ENCODE data around the gene AREL1.

DNA sequence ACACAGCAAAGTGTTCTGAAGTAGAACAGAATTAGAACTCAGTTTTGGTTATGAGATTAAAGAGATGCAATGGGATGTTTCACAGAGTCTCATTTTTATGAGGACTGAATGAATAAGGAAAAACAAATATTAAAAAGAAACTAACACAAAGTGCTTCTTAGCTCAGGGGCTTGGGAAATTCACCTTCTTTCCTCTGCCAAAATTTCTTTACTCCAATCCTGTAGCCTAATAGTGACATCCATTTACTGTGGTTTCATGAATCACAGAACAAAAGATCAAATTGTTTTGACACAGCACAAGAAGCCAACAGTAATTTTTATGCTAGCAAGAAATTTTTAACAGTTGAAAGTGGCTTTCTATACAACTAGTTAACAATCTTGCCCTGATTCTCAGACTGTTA, 37.7 kb downstream of the AREL1 start:
- TF ChIP-seq, protein P1, sequence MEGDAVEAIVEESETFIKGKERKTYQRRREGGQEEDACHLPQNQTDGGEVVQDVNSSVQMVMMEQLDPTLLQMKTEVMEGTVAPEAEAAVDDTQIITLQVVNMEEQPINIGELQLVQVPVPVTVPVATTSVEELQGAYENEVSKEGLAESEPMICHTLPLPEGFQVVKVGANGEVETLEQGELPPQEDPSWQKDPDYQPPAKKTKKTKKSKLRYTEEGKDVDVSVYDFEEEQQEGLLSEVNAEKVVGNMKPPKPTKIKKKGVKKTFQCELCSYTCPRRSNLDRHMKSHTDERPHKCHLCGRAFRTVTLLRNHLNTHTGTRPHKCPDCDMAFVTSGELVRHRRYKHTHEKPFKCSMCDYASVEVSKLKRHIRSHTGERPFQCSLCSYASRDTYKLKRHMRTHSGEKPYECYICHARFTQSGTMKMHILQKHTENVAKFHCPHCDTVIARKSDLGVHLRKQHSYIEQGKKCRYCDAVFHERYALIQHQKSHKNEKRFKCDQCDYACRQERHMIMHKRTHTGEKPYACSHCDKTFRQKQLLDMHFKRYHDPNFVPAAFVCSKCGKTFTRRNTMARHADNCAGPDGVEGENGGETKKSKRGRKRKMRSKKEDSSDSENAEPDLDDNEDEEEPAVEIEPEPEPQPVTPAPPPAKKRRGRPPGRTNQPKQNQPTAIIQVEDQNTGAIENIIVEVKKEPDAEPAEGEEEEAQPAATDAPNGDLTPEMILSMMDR (IDR thresholded peaks at IDR 0.05), result no peak
- no peak for TF ChIP-seq EP300 (IDR thresholded peaks at IDR 0.05)

Data from ovary (tissue), 3 donors.